Measurements from ENCODE around the gene MTHFD1.

DNA sequence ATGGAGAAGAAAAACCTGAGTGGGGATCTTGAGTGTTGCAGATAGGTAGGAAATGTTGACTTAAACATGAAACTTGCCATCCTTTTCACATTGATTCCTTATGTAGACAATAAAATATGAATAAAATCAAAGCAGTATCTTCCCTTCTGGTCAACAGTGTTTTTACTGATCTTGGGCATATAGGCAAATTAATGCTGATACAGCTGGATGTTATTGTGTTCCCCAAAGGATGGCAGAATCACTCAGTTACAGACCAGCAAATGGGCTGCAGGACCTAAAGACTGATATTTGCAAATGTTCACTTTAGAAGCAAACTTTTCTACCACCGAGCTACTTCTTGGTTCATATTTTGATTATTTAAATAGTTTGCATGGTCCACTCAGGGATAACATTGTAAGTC is 33.9 kb downstream of the MTHFD1 start:
- TF ChIP-seq EP300 (IDR thresholded peaks at IDR 0.05): no peak
- no peak for TF ChIP-seq CTCF (IDR thresholded peaks at IDR 0.05)
- TF ChIP-seq POLR2A (IDR thresholded peaks at IDR 0.05): no peak
- TF ChIP-seq POLR2AphosphoS5 (IDR thresholded peaks at IDR 0.05): no peak

All from sigmoid colon (tissue), 4 donors.